Hippocampal formation (tissue), 2 donors: ENCODE data around the gene LSM10.
A peak's percentile ranks its signal among the peaks of the same experiment; 100 is the strongest.

Source experiments
- DNase-seq, 2 donors: peaks; one replicate each; lab custom pipeline; 2025; lab: John Stamatoyannopoulos, UW

LSM10 gene

GRCh38 chr1:36351227-36351977 lies 46.3 kb downstream of the LSM10 start:
- DNase-seq, result peak in 1 of 2 donors; percentile 6

GRCh38 chr1:36350659-36351226 lies 47.0 kb downstream of the LSM10 start:
- DNase-seq, result no peak

GRCh38 chr1:36349839-36350238 lies 47.9 kb downstream of the LSM10 start:
- no peak for DNase-seq

GRCh38 chr1:36349241-36349671 lies 48.5 kb downstream of the LSM10 start:
- no peak for DNase-seq

- DNase-seq, result no peak
These were observed 50.9 kb downstream of the LSM10 start for GRCh38 chr1:36346741-36347370.

DNA sequence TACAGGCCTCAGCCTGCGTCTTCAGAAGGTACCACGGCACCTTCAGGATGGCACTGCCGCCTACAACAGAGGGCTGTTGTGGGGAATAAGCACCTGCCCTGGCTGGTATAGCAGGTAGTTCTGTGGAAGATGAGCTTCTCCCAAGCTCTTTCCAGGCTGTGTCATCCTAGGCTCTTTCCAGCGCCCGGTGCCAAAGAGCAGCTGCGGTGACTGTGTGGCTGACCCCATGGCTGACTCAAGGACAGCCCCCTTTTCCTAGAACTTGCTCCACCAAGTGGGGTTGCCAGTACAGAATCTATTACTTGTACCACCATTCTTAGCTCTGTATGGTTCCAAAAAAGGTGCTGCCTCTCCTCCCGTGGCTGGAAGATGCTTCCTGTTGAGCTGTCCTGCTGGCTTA lies 52.4 kb downstream of the LSM10 start:
- no peak for DNase-seq

- no peak for DNase-seq
These were observed 53.4 kb downstream of the LSM10 start for GRCh38 chr1:36344395-36344680.

- DNase-seq, result no peak
These were observed 53.9 kb downstream of the LSM10 start for GRCh38 chr1:36343651-36344394.
